GM18498 (cell line): Measurements from ENCODE around the gene CYB561D2.

Experiments used
- ATAC-seq: cut with Tn5 transposase; IDR thresholded peaks from one replicate; pipeline ENCODE4 v1.9.1; 2021; ENCODE audit warnings: mild to moderate bottlenecking, moderate library complexity; ENCODE audit not compliant: unreplicated experiment

Gene CYB561D2

GRCh38 chr3:50385754-50386153 is 35.1 kb downstream of the CYB561D2 start:
- ATAC-seq: no peak

GRCh38 chr3:50388016-50388719 is 37.5 kb downstream of the CYB561D2 start:
- no peak for ATAC-seq

- ATAC-seq: no peak
These were observed 38.2 kb downstream of the CYB561D2 start for GRCh38 chr3:50388720-50389413.

- ATAC-seq: no peak
These were observed 38.7 kb downstream of the CYB561D2 start for GRCh38 chr3:50389414-50389767.

GRCh38 chr3:50390508-50391224 is 40.0 kb downstream of the CYB561D2 start:
- no peak for ATAC-seq

GRCh38 chr3:50392101-50392715 is 41.5 kb downstream of the CYB561D2 start:
- ATAC-seq: no peak

- no peak for ATAC-seq
These were observed 42.4 kb downstream of the CYB561D2 start for GRCh38 chr3:50393061-50393460.

GRCh38 chr3:50395070-50395860 is 44.6 kb downstream of the CYB561D2 start:
- ATAC-seq: no peak

- no peak for ATAC-seq
These were observed 45.8 kb downstream of the CYB561D2 start for GRCh38 chr3:50396502-50396901.

- ATAC-seq: no peak
These were observed 51.4 kb downstream of the CYB561D2 start for GRCh38 chr3:50401978-50402595.
